ENCODE results near the gene TRAPPC4. TPM values are rescaled to one million over a fixed set of nuclear protein-coding genes. Genes with fewer than 3 reads are reported as not detected.
"Not testable (repeated sequence)": the region's sequence is repeated elsewhere in the genome, so short reads cannot be mapped to it uniquely, and the experiment has no call there.

TRAPPC4 gene
- total RNA-seq, 1 donor from 2014 or later: 60.1 TPM

GRCh38 chr11:119014209-119014924, 4.2 kb upstream of the TRAPPC4 start:
- ChIA-PET POLR2A (interaction anchor here (0.5 to 3.9 kb wide), 3 partner anchors 12 to 18 kb away, joined by 3 to 18 read pairs (median 4); partner anchors contain the start of gene CENATAC), CTCF (no interaction called here)
- Mint-ChIP-seq H3K27me3 (no peaks in the 10 kb centered on the region), H3K27ac (no peak overlapping the region), H3K9me3 (no peaks in the 10 kb centered on the region), H3K4me1 (peaks cover 41% of the 10 kb centered on the region), H3K36me3 (ENCODE audit: low read depth) (peaks cover 83% of the 10 kb centered on the region), H3K4me3 (no peak overlapping the region)
- intact Hi-C loops (cut with micrococcal nuclease): no loop called here
- TF ChIP-seq CTCF (IDR thresholded peaks at IDR 0.05): no peak
- ATAC-seq (ENCODE audit: low read depth): no peak
- DNase-seq: no peak

GRCh38 chr11:119015054-119015611, 3.4 kb upstream of the TRAPPC4 start:
- DNase-seq (no peak), ATAC-seq (ENCODE audit: low read depth) (no peak)
- Mint-ChIP-seq H3K9me3 (no peaks in the 10 kb centered on the region), H3K27ac (no peak overlapping the region), H3K4me3 (peak overlapping the region; percentile 28), H3K4me1 (peaks cover 49% of the 10 kb centered on the region), H3K27me3 (no peaks in the 10 kb centered on the region), H3K36me3 (ENCODE audit: low read depth) (peaks cover 86% of the 10 kb centered on the region)
- no peak for TF ChIP-seq CTCF (IDR thresholded peaks at IDR 0.05)
- intact Hi-C loops (cut with micrococcal nuclease): loop anchor here (5.0 kb wide), 2 partner anchors 182 to 223 kb away; partner anchors contain the start of gene DDX6
- POLR2A ChIA-PET: interaction anchor here (0.5 to 3.9 kb wide), 3 partner anchors 12 to 41 kb away, joined by 3 to 18 read pairs (median 7); partner anchors contain the start of gene CENATAC
- CTCF ChIA-PET: no interaction called here

GRCh38 chr11:119016216-119017009, 2.2 kb upstream of the TRAPPC4 start:
- peaks cover 52% of the 10 kb centered on the region for H3K4me1 Mint-ChIP-seq
- no peak for DNase-seq
- TF ChIP-seq CTCF (IDR thresholded peaks at IDR 0.05): no peak
- H3K9me3 Mint-ChIP-seq: no peaks in the 10 kb centered on the region
- ChIA-PET CTCF (no interaction called here), POLR2A (interaction anchor here (0.5 to 3.9 kb wide), 5 partner anchors 18 to 581 kb away, joined by 3 to 23 read pairs (median 7); partner anchors contain the start of genes CENATAC and VPS11)
- peak overlapping the region; percentile 100 for H3K27ac Mint-ChIP-seq
- no peak for ATAC-seq (ENCODE audit: low read depth)
- no peaks in the 10 kb centered on the region for H3K27me3 Mint-ChIP-seq
- intact Hi-C loops (cut with micrococcal nuclease): loop anchor here (5.0 kb wide), 2 partner anchors 181 to 224 kb away; partner anchors contain the start of gene DDX6
- peaks cover 79% of the 10 kb centered on the region for H3K36me3 Mint-ChIP-seq (ENCODE audit: low read depth)
- peak overlapping the region; percentile 99 for H3K4me3 Mint-ChIP-seq

GRCh38 chr11:119017377-119017776, 1.2 kb upstream of the TRAPPC4 start:
- H3K27me3 Mint-ChIP-seq; DNase-seq; H3K9me3 Mint-ChIP-seq; ATAC-seq (ENCODE audit: low read depth): not testable (repeated sequence)
- H3K4me1 Mint-ChIP-seq: peaks cover 54% of the 10 kb centered on the region
- peak overlapping the region; percentile 99 for H3K4me3 Mint-ChIP-seq
- intact Hi-C loops (cut with micrococcal nuclease): loop anchor here (5.0 kb wide), 2 partner anchors 180 to 225 kb away; partner anchors contain the start of gene DDX6
- peak overlapping the region; percentile 100 for H3K27ac Mint-ChIP-seq
- CTCF ChIA-PET: interaction anchor here (0.7 kb wide), 1 partner anchor 793 kb away, joined by 3 read pairs; no protein-coding TSS in a partner anchor
- peaks cover 80% of the 10 kb centered on the region for H3K36me3 Mint-ChIP-seq (ENCODE audit: low read depth)
- POLR2A ChIA-PET: interaction anchor here (0.7 to 3.4 kb wide), 4 partner anchors 13 to 77 kb away, joined by 3 to 33 read pairs (median 22); partner anchors contain the start of genes CENATAC, SLC37A4 and VPS11

GRCh38 chr11:119019996-119020395, 1.4 kb downstream of the TRAPPC4 start:
- DNase-seq: no peak
- ChIA-PET POLR2A (interaction anchor here (0.6 to 3.4 kb wide), 7 partner anchors 10 to 87 kb away, joined by 3 to 33 read pairs (median 18); partner anchors contain the start of genes C2CD2L, CENATAC, DPAGT1 and HYOU1), CTCF (interaction anchor here (1.4 kb wide), 1 partner anchor 12 kb away, joined by 3 read pairs; no protein-coding TSS in a partner anchor)
- TF ChIP-seq CTCF (IDR thresholded peaks at IDR 0.05): no peak
- Mint-ChIP-seq H3K27ac (no peak overlapping the region), H3K27me3 (no peaks in the 10 kb centered on the region), H3K9me3 (no peaks in the 10 kb centered on the region), H3K36me3 (ENCODE audit: low read depth) (peaks cover 81% of the 10 kb centered on the region), H3K4me1 (peaks cover 53% of the 10 kb centered on the region), H3K4me3 (peak overlapping the region; percentile 99)
- intact Hi-C loops (cut with micrococcal nuclease): loop anchor here (5.0 kb wide), 2 partner anchors 177 to 228 kb away; partner anchors contain the start of gene DDX6
- no peak for ATAC-seq (ENCODE audit: low read depth)

All from activated B cell treated with CpG ODN at 0.5 μM for 24 hours (primary cell).